Body of pancreas (tissue), 4 donors: ENCODE measurements around the gene CNGB1.

Experiments
- POLR2A ChIP-seq, 3 donors: fragments of 450-650 bp; IDR thresholded peaks; one replicate each; pipeline ENCODE4 v1.6.1; 2016; ENCODE audit warnings: antibody characterized with exemption in 3 of 3, mild to moderate bottlenecking in 2 of 3
- TF ChIP-seq, protein P1 (sequence below), 7 experiments: fragments of 450-650 bp in 4 of 7; fragments of 200-600 bp in 3 of 7; sonication (generic) in 3 of 7; IDR thresholded peaks; one replicate each; pipeline ENCODE4 v1.5.1; 2016 to 2019; ENCODE audit warnings: antibody characterized with exemption in 7 of 7

- no peak for TF ChIP-seq POLR2A (IDR thresholded peaks at IDR 0.05)
- TF ChIP-seq, protein P1, sequence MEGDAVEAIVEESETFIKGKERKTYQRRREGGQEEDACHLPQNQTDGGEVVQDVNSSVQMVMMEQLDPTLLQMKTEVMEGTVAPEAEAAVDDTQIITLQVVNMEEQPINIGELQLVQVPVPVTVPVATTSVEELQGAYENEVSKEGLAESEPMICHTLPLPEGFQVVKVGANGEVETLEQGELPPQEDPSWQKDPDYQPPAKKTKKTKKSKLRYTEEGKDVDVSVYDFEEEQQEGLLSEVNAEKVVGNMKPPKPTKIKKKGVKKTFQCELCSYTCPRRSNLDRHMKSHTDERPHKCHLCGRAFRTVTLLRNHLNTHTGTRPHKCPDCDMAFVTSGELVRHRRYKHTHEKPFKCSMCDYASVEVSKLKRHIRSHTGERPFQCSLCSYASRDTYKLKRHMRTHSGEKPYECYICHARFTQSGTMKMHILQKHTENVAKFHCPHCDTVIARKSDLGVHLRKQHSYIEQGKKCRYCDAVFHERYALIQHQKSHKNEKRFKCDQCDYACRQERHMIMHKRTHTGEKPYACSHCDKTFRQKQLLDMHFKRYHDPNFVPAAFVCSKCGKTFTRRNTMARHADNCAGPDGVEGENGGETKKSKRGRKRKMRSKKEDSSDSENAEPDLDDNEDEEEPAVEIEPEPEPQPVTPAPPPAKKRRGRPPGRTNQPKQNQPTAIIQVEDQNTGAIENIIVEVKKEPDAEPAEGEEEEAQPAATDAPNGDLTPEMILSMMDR (IDR thresholded peaks at IDR 0.05): no peak
Observed at GRCh38 chr16:57884655-57885133, 86.2 kb downstream of the CNGB1 start.
